T-helper 2 cell treated with Interferon-gamma antibody and Interleukin-4, amounts not matched to agents 5 μg/mL and 100 μg/mL, for 36 hours (primary cell): ENCODE data around the gene RARG.
"Not testable (repeated sequence)": the region's sequence is repeated elsewhere in the genome, so short reads cannot be mapped to it uniquely, and the experiment has no call there.

Source experiments
- DNase-seq: peaks from one replicate; pipeline ENCODE4 v3.0.0; 2021; ENCODE audit warnings: low spot score
- H3K27ac Mint-ChIP-seq: one replicate; pipeline ENCODE4 v1.8.0; 2021; ENCODE audit warnings: mild to moderate bottlenecking, mixed read lengths
- H3K27me3 Mint-ChIP-seq: one replicate; pipeline ENCODE4 v1.8.0; 2021; ENCODE audit warnings: low read depth, mixed read lengths
- H3K36me3 Mint-ChIP-seq: one replicate; pipeline ENCODE4 v1.8.0; 2021; ENCODE audit warnings: low read depth, mixed read lengths
- H3K4me1 Mint-ChIP-seq: one replicate; pipeline ENCODE4 v1.8.0; 2021; ENCODE audit warnings: low read depth, mixed read lengths
- H3K4me3 Mint-ChIP-seq: one replicate; pipeline ENCODE4 v1.8.0; 2022; ENCODE audit warnings: mild to moderate bottlenecking, moderate library complexity, mixed read lengths
- H3K9me3 Mint-ChIP-seq: one replicate; pipeline ENCODE4 v1.8.0; 2021; ENCODE audit warnings: mixed read lengths

Gene RARG

DNA sequence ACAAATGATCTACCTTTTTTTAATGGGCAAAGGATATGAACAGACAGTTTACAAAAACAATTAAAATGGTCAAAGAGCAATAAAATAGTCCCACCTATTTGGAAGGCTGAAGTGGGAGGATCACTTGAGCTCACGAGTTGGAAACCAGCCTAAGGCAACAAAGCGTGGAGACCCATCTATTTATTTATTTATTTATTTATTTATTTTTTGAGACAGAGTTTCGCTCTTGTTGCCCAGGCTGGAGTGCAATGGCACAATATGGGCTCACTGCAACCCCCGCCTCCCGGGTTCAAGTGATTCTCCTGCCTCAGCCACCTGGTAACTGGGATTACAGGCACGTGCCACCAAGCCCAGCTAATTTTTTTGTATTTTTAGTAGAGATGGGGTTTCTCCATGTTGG is 54.6 kb downstream of the RARG start:
- H3K4me1 Mint-ChIP-seq: peaks cover 32% of the 10 kb centered on the region
- DNase-seq, H3K27me3 Mint-ChIP-seq, H3K4me3 Mint-ChIP-seq, H3K9me3 Mint-ChIP-seq, H3K27ac Mint-ChIP-seq: not testable (repeated sequence)
- peaks cover 12% of the 10 kb centered on the region for H3K36me3 Mint-ChIP-seq

DNA sequence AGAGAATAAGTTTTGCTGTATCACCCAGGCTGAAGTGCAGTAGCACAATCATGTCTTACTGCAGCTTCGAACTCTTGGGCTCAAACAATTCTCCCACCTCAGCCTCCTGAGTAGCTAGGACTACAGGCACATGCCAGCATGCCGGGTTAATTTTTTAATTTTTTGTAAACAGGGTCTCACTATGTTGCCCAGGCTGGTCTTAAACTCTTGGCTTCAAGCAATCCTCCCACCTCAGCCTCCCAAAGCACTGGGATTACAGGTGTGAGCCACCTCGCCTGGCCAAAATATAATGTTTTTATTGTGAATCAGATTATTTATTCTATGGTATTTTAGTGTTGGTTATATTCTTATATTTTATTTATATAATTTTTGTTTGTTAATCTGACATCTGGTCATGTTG is 55.3 kb downstream of the RARG start:
- no peak for DNase-seq
- H3K27me3 Mint-ChIP-seq: no peaks in the 10 kb centered on the region
- H3K4me3 Mint-ChIP-seq: no peak overlapping the region
- H3K27ac Mint-ChIP-seq: no peak overlapping the region
- no peaks in the 10 kb centered on the region for H3K9me3 Mint-ChIP-seq
- peaks cover 27% of the 10 kb centered on the region for H3K4me1 Mint-ChIP-seq
- peaks cover 5% of the 10 kb centered on the region for H3K36me3 Mint-ChIP-seq

DNA sequence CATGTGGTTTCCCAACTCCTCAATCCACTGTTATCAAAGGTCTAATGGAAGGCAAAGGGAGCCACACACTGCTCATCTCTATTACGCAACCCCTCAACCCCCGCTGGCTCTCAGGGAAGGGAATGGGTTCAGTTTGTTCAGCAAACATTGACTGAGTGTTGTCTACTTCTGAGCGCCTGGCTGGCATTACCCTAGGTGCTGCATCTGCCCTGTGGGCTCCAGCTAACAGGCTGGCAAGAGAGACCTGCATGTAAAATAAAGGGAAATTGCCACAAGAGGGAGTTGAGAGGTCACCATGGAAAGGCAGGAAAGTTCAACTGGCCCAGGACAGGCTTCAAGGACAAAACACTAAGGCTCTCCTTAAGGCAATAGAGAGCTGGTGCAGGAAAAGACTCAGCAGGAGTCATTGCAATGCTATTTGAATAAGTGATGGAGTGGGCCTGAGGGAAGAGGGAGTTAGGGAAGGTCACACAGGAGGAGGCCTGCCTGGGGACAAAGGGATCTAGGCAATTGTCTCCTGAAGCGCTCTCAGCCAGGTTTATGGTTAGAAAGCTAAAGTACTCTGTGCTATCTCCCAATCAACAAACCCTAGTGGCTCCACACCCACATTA is 57.0 kb downstream of the RARG start:
- no peak for DNase-seq
- Mint-ChIP-seq H3K27ac (no peak overlapping the region), H3K27me3 (no peaks in the 10 kb centered on the region), H3K4me1 (peaks cover 22% of the 10 kb centered on the region), H3K9me3 (no peaks in the 10 kb centered on the region), H3K36me3 (no peaks in the 10 kb centered on the region), H3K4me3 (no peak overlapping the region)

DNA sequence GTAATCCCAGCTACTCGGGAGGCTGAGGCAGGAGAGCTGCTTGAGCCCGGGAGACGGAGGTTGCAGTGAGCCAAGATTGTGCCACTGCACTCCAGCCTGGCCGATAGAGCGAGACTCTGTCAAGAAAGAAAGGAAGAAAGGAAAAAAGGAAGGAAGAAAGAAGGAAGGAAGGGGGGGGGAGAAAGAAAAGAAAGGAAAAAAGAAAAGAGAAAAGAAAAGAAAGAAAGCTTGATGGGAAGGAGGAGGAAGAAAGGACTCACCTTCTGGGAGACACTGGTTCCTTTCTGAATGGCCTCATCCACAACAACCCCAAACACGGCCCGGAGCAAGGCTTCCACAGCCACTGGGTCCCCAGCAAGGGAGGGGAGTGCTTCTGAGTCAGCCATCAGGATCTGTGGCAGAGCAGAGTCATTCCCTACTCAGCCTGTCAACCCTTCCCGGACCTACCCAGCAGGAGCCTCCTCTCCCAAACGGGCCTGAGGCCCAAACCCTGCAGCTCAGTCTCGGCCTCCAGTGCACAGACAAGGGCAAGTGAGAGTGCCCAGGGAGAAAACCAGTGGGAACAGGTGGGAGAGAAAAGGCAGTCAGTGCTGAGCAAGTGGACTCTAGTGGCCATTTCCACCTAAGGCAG is 58.8 kb downstream of the RARG start:
- H3K27me3 Mint-ChIP-seq: no peaks in the 10 kb centered on the region
- DNase-seq: no peak
- H3K27ac Mint-ChIP-seq: no peak overlapping the region
- no peaks in the 10 kb centered on the region for H3K36me3 Mint-ChIP-seq
- peaks cover 11% of the 10 kb centered on the region for H3K4me1 Mint-ChIP-seq
- H3K9me3 Mint-ChIP-seq: no peaks in the 10 kb centered on the region
- no peak overlapping the region for H3K4me3 Mint-ChIP-seq

DNA sequence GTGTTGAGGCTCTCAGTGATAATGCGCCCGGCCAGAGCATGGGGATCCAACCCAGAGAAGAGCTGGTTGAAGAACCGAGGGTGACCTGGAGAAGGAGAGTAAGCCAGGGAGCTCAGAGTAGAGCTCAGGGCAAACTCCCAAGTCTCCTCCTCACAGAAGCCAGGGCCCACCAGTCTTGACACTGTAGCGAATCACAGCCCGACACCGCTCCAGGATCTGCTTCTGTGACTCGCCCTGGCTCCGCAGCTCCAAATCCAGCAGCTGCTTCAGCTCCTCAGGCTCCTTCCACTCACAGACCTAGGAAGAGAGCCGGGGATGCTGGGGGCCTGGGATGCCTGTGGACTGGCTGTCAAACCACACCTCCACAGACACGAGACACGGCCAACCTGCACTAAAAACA is 59.7 kb downstream of the RARG start:
- H3K27me3 Mint-ChIP-seq: no peaks in the 10 kb centered on the region
- DNase-seq: no peak
- peaks cover 11% of the 10 kb centered on the region for H3K4me1 Mint-ChIP-seq
- no peaks in the 10 kb centered on the region for H3K9me3 Mint-ChIP-seq
- H3K4me3 Mint-ChIP-seq: no peak overlapping the region
- H3K36me3 Mint-ChIP-seq: no peaks in the 10 kb centered on the region
- no peak overlapping the region for H3K27ac Mint-ChIP-seq

DNA sequence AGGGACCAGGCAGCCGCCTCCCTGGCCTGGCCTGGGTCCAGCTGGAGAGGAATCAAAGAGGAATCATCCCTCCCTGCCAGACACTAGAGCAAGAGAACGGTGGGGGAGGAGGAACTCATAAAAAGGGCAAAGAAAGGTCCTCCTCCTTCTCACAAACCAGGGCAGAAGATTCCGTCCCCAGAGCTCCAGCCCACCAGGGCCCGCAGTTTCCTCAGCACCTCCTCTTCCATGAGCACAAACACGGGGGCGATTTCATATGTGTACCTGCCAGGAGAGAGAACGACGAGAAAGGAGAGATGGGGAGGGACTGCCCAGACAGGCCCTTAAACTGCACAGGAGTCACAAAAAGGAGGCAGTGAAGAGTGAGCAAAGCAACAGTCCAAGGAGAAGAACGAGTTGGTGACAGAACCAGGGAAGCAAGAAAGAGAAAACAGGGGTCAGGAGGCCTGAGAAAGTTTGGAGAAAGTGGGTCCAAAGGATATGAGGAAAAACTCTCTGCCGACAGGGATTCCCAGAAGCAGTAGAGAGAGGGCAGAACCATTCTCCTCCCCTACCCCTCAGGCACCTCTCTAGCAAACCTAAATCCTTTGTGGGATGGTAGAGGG is 60.2 kb downstream of the RARG start:
- H3K27ac Mint-ChIP-seq: no peak overlapping the region

DNA sequence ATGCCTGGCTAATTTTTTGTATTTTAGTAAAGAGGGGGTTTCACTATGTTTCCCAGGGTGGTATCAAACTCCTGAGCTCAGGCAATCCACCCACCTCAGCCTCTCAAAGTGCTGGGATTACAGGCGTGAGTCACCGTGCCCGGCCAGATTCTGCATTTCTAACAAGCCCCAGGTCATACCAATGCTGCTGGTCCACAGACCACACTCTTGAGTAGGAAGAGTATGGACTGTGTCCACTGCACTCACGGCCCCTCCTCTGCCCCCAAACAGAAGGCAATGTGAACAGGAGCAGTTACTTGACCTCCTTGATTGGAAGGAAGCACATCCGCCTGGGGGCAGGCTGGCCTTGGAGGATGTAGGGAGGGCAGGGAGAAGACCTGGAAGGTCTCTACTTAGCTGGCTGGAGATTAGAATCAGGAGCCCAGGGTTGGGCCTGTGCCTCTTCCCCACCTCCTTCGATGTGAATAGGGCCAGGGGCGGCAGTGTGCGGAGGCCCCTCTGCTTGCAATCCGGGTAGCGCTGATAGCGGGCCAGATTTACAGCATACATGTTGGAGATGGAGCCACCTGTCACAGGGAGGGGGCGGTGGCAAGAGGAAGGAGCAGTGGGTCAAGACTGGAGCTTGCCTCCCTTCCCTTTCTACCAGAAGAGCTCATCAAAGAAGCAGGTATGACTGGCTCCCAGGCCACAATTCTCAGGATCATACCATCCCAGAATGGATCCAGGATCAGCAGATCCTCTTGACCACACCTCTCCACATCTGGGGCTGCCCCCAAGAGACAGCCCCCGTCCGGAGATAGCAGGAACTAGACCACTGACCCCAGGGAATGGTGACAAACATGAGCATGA is 60.9 kb downstream of the RARG start:
- H3K9me3 Mint-ChIP-seq: no peaks in the 10 kb centered on the region
- no peaks in the 10 kb centered on the region for H3K36me3 Mint-ChIP-seq
- no peak overlapping the region for H3K4me3 Mint-ChIP-seq
- DNase-seq: no peak
- H3K27me3 Mint-ChIP-seq: no peaks in the 10 kb centered on the region
- H3K27ac Mint-ChIP-seq: no peak overlapping the region
- H3K4me1 Mint-ChIP-seq: peaks cover 11% of the 10 kb centered on the region

More for the DNA sequence above, 60.2 kb downstream of the RARG start:
- Mint-ChIP-seq H3K4me1 (peaks cover 11% of the 10 kb centered on the region), H3K36me3 (no peaks in the 10 kb centered on the region), H3K4me3 (no peak overlapping the region), H3K27me3 (no peaks in the 10 kb centered on the region), H3K9me3 (no peaks in the 10 kb centered on the region)
- no peak for DNase-seq

DNA sequence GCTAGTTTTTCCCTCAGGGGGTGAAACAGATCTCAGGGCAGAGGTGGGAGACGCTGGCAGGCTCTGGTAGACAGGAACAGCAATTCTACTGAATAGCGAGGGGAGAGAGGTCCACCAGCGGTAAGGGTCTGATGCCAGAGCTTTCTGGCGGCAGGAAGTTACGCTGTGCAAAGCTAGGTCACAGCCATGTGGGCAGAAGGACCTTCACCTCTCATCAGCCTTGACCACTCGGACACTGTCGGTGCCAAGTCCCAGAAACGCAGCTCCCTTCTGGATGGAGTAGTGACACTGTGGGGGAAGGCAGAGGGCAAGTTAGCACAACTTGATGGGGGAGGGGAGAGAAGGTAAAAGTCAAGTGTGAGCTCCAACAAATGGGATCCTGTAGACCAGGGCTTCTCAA is 61.8 kb downstream of the RARG start:
- no peak for DNase-seq
- Mint-ChIP-seq H3K9me3 (no peaks in the 10 kb centered on the region), H3K36me3 (no peaks in the 10 kb centered on the region), H3K27ac (no peak overlapping the region), H3K4me3 (no peak overlapping the region), H3K4me1 (peaks cover 4% of the 10 kb centered on the region), H3K27me3 (no peaks in the 10 kb centered on the region)

DNA sequence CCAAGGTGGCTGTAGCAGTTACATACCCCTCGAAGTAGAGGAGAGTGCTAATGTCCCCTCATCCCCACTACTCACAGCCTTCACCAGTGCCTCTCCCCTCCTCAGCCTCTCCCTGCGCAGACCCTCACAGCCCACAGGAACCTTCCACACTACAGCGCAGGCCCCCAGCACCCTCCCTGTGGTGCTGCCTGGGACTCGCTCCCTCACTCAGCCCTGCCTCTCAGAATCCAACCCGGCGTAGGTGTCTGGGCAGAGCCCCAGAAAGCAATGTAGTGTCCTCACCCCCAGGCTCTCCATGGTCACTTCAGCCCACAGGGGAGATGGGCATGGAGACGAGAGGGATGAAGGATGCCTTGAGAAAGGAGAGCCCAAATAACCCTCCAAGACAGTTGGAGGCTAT is 62.4 kb downstream of the RARG start:
- Mint-ChIP-seq H3K27ac (no peak overlapping the region), H3K27me3 (no peaks in the 10 kb centered on the region), H3K4me1 (no peaks in the 10 kb centered on the region), H3K9me3 (no peaks in the 10 kb centered on the region), H3K4me3 (no peak overlapping the region), H3K36me3 (no peaks in the 10 kb centered on the region)
- DNase-seq: no peak

DNA sequence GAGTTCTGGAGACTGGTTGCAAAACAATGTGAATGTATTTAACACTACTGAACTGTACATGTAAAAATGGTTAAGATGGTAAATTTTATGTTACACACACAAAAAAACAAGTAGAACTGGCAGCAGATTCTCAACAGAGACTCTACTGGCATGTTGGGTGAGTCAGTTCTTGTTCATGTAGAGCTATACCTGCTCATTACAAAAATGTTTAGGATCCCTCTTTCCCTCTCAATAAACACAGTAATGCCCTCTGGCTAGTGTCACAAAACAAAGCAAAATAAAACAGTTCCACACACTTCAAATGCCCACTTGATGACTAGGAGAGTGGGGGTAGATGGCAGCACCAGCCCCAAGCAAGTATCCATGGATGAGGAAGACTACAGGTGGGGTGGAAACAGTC is 65.2 kb downstream of the RARG start:
- Mint-ChIP-seq H3K36me3 (no peaks in the 10 kb centered on the region), H3K4me1 (no peaks in the 10 kb centered on the region), H3K4me3 (no peak overlapping the region), H3K9me3 (no peaks in the 10 kb centered on the region), H3K27ac (no peak overlapping the region), H3K27me3 (no peaks in the 10 kb centered on the region)
- DNase-seq: no peak

DNA sequence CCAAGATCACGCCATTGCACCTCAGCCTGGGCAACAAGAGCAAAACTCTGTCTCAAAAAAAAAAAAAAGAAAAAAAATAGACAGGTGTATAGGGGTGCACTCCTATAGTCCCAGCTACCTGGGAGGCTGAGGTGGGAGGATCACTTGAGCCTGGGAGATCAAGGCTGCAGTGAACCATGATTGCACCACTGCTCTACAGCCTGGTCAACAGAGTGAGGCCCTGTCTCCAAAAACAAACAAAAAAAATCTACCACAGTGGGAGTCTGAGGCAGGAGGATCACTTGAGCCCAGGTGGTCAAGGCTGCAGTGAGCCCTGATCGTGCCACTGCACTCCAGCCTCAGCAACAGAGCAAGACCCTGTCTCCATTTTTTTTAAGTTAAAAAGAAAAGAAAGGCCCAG is 69.0 kb downstream of the RARG start:
- not testable (repeated sequence) for H3K4me1 Mint-ChIP-seq, H3K4me3 Mint-ChIP-seq, DNase-seq

DNA sequence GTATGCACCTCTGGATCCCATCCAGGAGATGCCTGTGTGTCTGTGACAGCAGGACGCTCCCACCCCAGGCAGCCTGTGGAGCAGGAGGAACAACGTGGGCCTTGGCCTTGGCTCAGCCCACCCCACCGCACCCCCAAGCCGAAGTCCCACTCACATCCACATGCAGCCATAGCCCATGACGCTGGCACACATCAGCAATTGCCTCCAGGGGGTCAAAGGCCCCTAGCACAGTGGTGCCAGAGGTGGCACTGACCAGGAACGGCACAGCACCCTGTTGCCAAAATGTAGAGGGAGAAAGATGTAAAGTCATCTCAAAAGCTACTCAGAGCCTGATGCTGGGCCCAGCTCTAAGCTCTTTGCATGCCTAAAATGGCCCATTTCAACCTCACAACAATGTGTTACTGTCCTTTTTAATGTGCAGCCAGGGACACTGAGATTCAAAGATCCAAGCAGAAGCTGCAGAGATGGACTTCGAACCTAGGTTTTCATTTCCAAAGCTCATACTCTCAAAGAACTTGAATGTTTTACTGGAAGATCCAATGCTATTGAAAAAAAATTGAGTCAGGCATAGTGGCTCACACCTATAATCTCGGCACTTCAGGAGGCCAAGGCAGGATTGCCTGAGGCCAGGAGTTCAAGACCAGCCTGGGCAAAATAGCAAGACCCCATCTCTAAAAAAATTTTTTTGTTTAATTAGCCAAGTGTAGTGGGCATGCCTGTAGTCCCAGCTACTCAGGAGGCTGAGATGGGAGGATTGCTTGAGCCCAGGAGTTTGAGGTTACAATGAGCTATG is 70.7 kb downstream of the RARG start:
- DNase-seq: no peak
- Mint-ChIP-seq H3K36me3 (no peaks in the 10 kb centered on the region), H3K4me3 (no peak overlapping the region), H3K4me1 (peaks cover 9% of the 10 kb centered on the region), H3K27ac (no peak overlapping the region), H3K27me3 (no peaks in the 10 kb centered on the region), H3K9me3 (no peaks in the 10 kb centered on the region)

More for the DNA sequence above, 69.0 kb downstream of the RARG start:
- not testable (repeated sequence) for H3K9me3 Mint-ChIP-seq, H3K27me3 Mint-ChIP-seq, H3K27ac Mint-ChIP-seq, H3K36me3 Mint-ChIP-seq

DNA sequence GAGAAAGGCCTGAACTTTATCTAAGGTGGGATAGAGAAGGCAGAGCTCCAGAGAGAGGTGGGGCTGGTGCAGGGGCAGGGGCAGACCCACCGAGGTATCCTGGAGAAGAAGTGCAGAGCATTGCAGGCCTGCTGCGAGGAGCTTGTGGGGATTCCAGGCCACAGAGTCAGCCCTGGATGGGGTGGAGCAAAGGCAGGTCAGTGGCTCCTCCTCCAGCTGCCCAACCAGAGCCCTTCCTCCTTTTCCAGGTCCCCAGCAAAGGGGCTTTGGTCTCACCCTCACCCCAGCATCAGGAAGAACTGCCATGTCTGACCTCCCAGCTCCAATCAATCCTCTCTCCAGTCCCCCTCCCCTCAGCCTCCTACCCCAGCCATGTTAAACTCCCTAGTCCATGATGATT is 71.3 kb downstream of the RARG start:
- H3K27ac Mint-ChIP-seq: no peak overlapping the region
- no peaks in the 10 kb centered on the region for H3K36me3 Mint-ChIP-seq
- no peak overlapping the region for H3K4me3 Mint-ChIP-seq
- no peak for DNase-seq
- H3K9me3 Mint-ChIP-seq: no peaks in the 10 kb centered on the region
- H3K4me1 Mint-ChIP-seq: peaks cover 9% of the 10 kb centered on the region
- H3K27me3 Mint-ChIP-seq: no peaks in the 10 kb centered on the region
